ENCODE measurements around the gene SMIM32.

The SMIM32 gene

GRCh38 chr5:136186796-136187195 is 6.2 kb downstream of the SMIM32 start:
- DNase-seq (ENCODE audit: low read depth, low spot score): no peak

GRCh38 chr5:136185974-136186665 is 6.8 kb downstream of the SMIM32 start:
- DNase-seq (ENCODE audit: low read depth, low spot score): no peak

GRCh38 chr5:136182618-136183017 is 10.3 kb downstream of the SMIM32 start:
- DNase-seq (ENCODE audit: low read depth, low spot score): no peak

- DNase-seq (ENCODE audit: low read depth, low spot score): no peak
Observed at GRCh38 chr5:136174021-136174659, 18.8 kb downstream of the SMIM32 start.

GRCh38 chr5:136169218-136169617 is 23.7 kb downstream of the SMIM32 start:
- no peak for DNase-seq (ENCODE audit: low read depth, low spot score)

- no peak for DNase-seq (ENCODE audit: low read depth, low spot score)
Observed at GRCh38 chr5:136166909-136167308, 26.1 kb downstream of the SMIM32 start.

- DNase-seq (ENCODE audit: low read depth, low spot score): no peak
Observed at GRCh38 chr5:136164226-136164625, 28.7 kb downstream of the SMIM32 start.

DNA sequence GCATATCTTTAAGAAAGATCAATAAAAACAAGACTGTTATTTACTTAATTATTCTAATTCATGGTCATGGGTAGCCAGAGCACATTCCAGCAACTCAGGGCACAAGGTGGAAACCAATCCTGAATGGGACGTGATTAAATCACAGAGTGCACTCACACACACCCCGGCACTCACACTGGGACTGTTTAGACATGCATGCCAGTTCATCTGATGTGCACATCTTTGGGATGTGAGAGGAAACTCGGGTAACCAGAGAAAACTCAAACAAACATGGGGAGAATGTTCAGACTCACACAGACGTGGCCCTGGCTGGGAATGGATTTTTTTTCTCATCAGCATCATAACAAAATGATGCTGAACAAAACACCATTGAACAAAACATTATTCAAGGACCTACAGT is 31.0 kb downstream of the SMIM32 start:
- no peak for DNase-seq (ENCODE audit: low read depth, low spot score)

- no peak for DNase-seq (ENCODE audit: low read depth, low spot score)
Observed at GRCh38 chr5:136159457-136159856, 33.5 kb downstream of the SMIM32 start.

- DNase-seq (ENCODE audit: low read depth, low spot score): no peak
Observed at GRCh38 chr5:136157514-136157913, 35.4 kb downstream of the SMIM32 start.

DNA sequence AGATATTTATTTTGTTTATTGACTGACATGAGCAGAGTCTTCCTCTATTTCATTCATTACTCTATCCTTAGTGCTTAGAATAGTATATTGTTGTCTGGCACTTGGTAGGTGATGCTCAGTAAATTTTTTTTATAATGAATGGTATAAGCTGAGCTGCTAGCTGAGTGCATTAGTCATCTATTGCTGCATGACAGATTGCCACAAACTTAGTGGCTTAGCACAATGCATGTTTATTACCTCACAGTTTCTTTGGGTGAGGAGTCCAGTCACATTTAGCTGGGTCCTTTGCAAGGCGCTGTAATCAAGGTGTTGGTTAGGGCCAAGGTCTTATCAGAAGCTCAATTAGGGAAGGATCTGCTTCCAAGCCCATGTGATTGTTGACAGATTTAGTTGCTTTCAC is 37.2 kb downstream of the SMIM32 start:
- DNase-seq (ENCODE audit: low read depth, low spot score): no peak

- no peak for DNase-seq (ENCODE audit: low read depth, low spot score)
Observed at GRCh38 chr5:136155078-136155477, 37.9 kb downstream of the SMIM32 start.

- DNase-seq (ENCODE audit: low read depth, low spot score): no peak
Observed at GRCh38 chr5:136153581-136154236, 39.3 kb downstream of the SMIM32 start.

- DNase-seq (ENCODE audit: low read depth, low spot score): no peak
Observed at GRCh38 chr5:136149891-136150290, 43.1 kb downstream of the SMIM32 start.

DNA sequence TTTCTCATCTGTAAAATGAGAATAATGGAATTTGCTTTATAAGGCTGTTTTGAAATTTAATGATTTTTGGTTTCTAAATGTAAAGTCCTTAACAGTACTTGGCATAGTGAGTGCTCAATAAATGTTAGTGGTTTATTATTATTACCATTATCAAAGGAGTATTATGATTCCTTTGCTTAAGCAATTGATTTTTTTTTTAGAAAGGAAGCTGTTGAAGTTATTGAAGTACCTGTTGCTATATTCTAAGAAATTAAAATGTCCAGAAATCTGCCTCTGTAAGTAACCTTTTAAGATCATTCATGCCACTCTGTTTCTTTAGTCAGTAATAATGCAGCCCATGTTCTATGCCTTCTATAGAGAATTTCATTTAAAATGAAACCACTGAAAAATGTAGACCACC is 45.3 kb downstream of the SMIM32 start:
- no peak for DNase-seq (ENCODE audit: low read depth, low spot score)

DNA sequence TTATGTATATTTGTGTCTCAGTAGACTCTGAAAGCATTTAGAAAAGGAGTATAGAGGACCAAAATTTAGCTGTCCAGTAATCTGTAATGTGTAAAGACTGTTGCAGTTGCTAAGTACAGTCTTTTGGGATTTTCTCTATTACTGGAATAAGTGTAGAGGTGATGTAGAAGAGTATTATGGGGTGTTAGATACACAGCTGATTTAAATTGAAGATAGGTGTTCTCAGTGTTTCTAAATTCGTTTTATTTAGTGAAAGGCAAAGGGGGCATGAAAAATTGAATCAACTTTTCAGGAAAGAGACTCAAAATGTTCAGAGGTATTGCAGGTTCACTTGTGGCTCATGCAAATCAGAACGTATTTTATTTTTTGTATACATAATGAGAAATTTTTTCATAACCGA is 46.8 kb downstream of the SMIM32 start:
- no peak for DNase-seq (ENCODE audit: low read depth, low spot score)

DNA sequence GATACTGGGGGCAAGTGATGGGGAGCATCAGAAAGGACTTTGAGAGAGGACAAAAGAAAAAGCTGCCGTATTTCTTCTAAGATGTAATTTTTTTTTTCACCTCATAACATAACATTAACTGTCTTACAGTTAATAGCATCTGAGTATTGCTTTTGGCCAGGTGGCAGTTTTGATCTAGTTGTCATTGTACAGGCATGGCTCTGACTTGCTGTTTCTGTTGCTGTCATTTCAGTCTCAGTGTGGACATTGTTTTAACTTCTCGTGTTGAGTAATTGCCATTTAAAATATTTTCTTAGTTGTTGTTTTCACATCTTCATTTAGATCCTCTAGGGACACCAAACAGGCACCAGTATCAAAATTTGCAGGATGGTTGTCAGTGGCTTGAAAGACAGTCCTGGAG is 47.9 kb downstream of the SMIM32 start:
- no peak for DNase-seq (ENCODE audit: low read depth, low spot score)

GRCh38 chr5:136143763-136144162 is 49.2 kb downstream of the SMIM32 start:
- no peak for DNase-seq (ENCODE audit: low read depth, low spot score)

- DNase-seq (ENCODE audit: low read depth, low spot score): no peak
Observed at GRCh38 chr5:136143312-136143711, 49.6 kb downstream of the SMIM32 start.

- DNase-seq (ENCODE audit: low read depth, low spot score): no peak
Observed at GRCh38 chr5:136141561-136141960, 51.4 kb downstream of the SMIM32 start.
